NCI-H187 treated with DMSO at 0.1 percent for 48 hours (cell line): ENCODE results near the gene KIF5A.
"Not testable (repeated sequence)": the region's sequence is repeated elsewhere in the genome, so short reads cannot be mapped to it uniquely, and the experiment has no call there.

Source experiments
- DNase-seq: peaks from one replicate; lab custom pipeline; 2025; lab: John Stamatoyannopoulos, UW

Gene KIF5A

DNA sequence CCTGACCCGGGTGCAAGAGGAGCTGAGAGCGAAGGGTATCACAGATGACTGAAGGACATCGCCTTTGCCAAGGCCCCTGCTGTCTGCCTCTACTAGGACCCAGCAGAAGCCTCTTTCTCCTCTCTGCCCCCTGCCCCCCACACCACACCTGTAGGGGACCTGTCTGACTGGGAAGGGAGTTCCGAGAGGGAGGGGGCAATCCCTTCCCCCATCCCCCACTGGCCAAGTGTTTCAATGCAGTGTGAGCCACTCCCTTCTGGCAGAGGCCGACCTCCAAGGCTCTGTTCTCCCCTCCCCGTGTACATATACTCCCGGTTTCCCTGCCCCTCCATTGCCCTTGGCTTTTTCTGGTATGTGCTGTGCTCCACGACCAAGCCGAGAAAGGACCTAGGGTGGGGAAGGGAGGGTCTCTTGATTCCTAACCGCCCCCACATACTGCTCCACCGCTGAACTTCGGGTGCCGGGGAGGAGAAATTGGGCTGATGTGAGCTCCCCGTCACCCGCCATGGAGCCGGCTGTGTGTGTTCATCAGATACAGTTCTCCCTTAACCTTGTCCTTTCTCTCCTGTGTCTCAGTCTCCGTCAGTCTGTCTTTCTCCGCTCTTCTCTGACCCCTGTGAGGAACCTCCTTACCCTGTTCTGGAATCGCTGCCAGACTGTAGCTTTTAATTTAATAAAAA is 59.4 kb downstream of the KIF5A start:
- no peak for DNase-seq

DNA sequence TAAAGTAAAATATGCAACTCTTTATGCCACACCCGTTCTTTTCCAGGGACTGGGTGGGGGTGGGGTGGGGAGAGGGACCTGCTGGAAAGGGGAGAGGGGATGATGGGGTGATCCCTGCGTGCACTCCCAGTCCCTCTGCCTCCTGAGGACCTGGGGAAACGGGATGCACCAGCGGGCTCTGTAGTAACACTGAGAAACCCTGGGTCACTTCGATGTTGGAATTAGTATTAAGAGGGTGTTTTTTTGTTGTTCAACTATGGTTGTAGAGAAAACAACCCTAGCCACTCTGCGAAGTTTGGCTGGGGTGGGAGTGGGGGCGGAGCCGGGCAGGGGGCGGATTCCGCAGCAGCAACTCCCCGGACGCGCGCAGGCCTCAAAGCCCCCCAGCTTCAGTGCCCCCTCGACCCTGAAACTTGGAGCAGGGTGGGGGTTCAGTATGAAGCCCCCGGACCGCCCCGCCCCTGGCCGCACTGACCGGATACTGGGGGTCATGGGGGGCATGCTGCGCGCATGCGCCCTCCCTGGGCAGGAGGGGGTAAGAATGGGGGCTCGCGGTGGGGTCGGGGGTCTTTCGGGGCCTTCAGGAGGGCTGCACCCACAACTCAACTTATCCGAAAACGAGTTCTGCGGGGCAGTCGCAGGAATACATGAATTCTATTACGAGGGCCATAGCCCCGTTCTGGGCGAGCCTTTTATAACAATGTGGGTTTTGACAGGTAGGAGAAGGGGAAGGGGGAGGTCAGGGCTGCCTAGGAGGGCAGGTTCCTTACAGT is 60.1 kb downstream of the KIF5A start:
- DNase-seq = no peak

DNA sequence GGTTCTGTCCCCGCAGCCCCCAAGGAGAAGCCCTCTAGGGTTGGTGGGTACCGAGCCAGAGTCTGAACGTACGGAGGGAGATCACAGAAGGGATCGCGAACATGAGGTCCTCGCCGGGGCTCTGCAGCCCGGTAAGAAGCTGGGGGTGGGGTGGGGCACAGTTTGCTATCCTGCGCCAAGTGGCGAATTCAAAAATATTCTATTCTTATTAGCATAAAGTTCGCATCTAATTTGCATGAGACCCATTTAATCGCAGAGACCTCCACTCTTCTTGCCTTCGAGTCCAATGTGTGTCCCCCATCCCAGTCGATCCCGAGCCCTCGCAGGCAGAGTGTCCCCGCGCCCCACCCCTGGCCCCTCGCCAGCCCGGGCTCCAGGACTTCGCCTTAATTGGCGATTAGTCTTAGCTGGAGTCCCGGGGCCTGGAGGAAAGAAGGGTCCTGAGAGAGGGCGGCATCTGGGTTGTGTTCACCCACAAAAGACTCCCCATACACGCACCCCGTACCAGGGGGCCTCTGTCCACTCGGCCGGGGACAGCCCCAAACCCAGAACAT is 60.8 kb downstream of the KIF5A start:
- DNase-seq = no peak

GRCh38 chr12:57611108-57611826 is 61.4 kb downstream of the KIF5A start, which contains the start of gene ARHGEF25:
ARHGEF25 (plus strand) TSS chr12:57611435; CDS start chr12:57611895, 460 bp downstream.
- no peak for DNase-seq

GRCh38 chr12:57611827-57612710 is 62.2 kb downstream of the KIF5A start:
- no peak for DNase-seq

DNA sequence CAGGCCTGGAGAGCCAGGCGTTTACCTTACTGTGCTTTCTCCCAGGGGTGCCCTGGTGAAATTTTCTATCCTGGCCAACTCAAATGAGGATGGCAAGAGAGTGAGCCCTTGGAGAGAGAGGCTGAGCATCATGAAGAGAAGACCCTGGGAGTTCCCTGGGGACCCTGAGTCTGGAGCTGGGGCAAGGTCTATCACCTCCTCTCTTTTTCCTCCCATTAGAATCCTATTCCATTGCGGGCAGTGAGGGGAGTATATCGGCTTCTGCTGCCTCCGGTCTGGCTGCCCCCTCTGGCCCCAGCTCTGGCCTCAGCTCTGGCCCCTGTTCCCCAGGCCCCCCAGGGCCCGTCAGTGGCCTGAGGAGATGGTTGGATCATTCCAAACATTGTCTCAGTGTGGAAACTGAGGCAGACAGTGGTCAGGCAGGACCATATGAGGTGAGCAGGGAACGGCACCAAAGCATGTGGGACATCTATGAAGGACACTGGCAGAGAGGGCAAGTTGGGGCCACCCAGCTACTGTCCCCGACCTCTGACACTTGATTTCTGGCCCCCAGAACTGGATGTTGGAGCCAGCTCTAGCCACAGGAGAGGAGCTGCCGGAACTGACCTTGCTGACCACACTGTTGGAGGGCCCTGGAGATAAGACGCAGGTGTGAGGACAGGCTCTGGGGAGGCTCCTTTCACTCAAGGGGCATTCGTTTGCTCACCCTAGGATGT is 63.0 kb downstream of the KIF5A start:
- DNase-seq = no peak

GRCh38 chr12:57613427-57614109 is 63.7 kb downstream of the KIF5A start:
- DNase-seq = no peak

GRCh38 chr12:57614178-57614947 is 64.5 kb downstream of the KIF5A start:
- no peak for DNase-seq

GRCh38 chr12:57614948-57615500 is 65.2 kb downstream of the KIF5A start:
- DNase-seq = no peak

GRCh38 chr12:57615637-57616036 is 65.8 kb downstream of the KIF5A start:
- no peak for DNase-seq

DNA sequence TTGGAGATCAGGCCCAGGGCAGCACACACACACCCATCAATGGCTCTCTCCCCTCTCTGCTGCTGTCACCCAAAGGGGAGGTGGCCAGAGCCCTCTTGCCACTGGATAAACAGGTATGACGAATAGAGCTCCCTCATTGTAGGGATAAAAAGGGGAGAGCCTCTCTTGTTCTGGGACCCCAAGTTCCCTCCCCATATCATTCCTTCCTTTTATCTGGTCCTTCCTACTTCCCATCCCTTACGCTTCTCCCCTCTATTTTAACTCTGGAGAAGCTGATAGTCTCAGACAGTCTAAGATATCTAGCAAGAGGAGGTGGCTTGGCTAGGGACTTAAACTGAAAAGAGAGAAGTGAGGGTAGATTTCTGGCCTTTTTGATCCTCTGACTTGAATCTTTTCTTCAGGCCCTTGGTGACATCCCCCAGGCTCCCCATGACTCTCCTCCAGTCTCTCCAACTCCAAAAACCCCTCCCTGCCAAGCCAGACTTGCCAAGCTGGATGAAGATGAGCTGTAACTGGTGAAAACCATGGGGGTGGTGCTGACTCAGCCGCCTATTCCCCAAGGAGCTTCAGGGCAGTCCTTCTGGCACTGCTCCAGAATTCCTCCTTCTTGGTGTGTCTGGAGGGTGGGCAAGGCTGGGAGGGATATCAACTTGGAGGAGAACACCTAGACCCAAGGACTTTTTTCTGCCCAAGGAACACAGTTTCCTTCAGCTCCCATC is 66.7 kb downstream of the KIF5A start:
- DNase-seq = no peak

GRCh38 chr12:57617942-57618341 is 68.1 kb downstream of the KIF5A start:
- no peak for DNase-seq

- DNase-seq = not testable (repeated sequence)
Observed at GRCh38 chr12:57618431-57618830, 68.6 kb downstream of the KIF5A start.

DNA sequence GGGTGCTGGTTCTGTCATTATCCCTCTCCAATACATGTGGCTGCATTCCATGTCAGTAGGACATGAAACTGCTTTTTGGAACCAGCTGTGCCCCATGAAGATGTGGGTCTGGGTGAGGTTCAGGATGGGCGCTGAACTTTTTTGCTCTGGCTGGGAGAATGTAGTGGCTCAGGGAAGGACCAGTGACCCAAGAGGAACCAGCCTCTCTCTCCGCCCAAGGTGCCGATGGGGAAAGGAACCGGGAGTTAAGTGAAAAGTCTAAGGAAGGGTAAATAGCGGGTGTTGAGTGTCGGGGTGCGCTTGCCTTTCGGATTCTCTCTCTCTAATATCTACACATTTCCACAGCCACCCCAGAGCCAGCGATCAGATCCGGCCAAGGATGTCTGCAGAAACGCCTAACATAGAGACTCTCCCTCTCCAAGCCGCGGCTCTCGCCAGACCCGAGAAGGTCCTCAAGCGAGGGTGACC is 69.2 kb downstream of the KIF5A start:
- DNase-seq = no peak

DNA sequence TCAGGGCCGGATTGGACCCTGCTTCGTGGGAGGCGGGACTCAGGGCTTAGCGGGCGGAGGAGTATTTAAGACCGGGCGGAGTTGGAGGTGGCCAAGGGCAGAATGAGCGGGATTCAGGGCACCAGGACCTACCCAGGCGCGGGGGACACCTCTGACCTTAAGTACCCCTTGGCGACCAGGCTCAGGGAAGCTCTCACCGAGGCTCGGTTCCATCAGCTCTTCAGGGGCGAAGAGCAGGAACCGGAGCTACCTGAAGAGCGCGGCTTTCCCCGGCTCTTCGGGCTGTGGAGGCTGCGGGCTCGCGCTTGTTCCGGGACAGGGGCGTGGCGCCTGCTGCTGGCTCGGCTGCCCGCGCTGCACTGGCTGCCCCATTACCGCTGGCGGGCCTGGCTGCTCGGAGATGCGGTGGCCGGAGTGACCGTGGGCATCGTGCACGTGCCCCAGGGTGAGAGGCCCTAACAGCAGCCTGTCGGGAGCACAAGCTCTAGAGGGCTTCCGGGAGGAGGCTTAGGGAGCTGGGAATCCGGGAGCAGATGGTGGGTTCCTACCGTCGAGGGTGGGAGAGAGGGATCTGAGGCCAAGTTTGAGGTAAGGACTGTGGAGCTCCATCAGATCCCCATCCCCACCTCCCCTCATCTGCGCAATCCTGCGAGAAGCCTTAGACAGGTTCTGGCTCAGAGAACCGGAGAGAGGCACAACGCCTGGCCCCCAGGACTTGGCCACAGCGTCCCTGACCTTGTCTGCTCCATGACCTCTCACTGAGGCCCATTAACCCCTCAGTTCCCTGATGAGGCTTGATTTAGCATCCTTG is 69.8 kb downstream of the KIF5A start:
- no peak for DNase-seq

DNA sequence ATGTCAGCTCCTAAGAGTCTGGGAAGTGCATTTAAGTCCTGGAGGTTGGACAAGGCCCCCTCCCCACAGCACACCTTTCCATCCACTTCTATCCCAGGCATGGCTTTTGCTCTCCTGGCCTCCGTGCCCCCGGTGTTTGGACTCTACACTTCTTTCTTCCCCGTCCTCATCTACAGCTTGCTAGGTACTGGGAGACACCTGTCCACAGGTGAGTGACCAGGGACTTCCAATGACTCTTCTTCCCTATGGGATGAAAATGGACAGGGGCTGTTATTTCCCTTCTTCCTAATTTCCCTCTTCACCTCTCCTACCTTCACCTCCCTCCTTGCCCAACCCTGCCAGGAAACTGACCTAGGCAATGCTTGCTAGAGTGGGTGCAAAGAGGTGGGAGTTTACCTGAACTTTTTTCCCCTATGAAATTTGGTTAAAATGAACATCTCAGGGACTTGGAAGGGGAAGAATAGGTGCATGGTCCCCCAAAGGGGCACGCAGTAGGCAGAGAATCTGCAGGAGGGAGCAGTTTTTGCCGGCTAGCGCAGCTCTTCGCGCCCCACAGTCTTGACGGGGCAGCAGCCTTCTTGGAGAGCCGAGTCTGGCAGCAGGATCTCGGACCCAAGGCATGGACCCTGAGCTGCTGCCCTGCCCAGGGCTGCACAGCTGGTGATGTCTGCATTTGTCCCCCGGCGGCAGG is 70.5 kb downstream of the KIF5A start:
- no peak for DNase-seq

DNA sequence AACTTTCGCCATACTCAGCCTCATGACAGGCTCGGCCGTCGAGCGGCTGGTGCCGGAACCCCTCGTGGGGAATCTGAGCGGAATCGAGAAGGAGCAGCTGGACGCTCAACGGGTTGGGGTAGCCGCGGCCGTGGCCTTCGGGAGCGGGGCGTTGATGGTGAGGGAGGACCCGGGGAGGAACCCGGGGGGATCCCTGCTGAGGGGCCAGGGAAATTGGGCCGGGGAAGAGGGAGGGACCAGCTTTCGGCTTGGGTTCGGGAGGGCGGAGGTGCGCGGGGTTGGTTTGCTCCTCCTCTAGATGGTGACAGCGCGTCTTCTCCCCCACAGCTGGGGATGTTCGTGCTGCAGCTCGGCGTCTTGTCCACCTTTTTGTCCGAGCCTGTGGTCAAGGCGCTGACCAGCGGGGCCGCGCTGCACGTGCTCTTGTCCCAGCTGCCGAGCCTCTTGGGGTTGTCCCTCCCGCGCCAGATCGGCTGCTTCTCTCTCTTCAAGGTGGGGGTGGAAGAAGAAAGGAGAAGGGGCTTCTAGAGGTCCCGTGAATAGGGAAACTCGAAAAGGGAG is 71.2 kb downstream of the KIF5A start:
- DNase-seq = no peak
